ENCODE results near the gene ITGB4. TPM values are rescaled to one million over a fixed set of nuclear protein-coding genes. Genes with fewer than 3 reads are reported as not detected.

ITGB4 gene
- total RNA-seq, 4 donors from 2014 or later: 196 to 323 (median 229) TPM

DNA sequence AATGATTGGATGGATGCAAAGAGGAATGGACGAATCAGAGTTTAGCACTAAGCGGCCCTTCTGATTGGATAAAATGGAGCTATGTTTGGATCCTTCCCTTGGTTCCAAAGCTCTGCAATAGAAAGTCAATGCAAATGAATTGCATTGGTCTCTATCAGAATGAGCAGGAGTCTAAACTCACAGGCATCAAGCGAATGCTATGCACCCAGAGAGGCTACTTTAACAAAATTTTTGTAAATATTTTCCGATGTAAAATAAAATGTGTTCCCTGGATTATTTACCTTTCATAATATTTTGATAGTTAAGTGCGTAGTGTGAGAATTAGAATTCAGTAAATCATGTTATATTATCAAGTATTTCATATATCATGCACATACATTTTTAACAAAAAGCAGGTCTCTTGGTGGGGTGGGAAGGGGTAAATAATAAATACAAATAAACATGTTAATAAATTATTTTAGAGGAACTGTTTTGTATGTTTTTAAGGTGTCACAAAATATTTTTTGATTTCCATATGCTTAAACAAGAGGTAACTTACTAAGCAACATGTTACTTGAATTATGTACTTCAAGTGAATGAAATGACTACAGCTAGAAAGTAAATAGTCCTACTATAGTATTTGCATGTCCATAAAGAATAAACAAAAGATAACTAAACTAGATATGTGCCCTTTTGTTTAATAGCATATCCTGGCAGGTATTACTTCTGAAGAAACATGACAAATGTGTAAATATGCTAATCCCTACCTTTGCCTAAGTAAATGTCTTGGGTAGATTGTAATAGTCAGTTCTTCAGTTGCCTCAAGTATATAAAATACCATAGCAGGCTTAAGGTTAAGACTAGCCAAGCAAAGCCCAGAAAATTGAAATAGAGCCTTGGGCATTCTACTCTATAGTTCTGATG is 59.0 kb downstream of the ITGB4 start:
- WGBS, 2 donors (ENCODE audit: low coverage in 1 of 2): 20 to 21% methylated on average over 5 of the region's 5 CpGs
- DNase-seq: no peak
- Histone ChIP-seq H3K9me3 (no peaks in the 10 kb centered on the region), H3K27ac (peak overlapping the region; percentile 80 to 100 (median 98)), H3K4me1 (peaks cover 13 to 55% (median 38%) of the 10 kb centered on the region in 4 donors), H3K4me3 (no peak overlapping the region), H3K27me3 (no peaks in the 10 kb centered on the region), H3K36me3 (peaks cover 0 to 19% (median 5%) of the 10 kb centered on the region in 4 donors)
- in situ Hi-C loops (cut with MboI; ENCODE audit: low pct_ligation_motif_present in 1 of 4, low pct_unique_long_range_greater_than_20kb in 1 of 4, low sequenced_read_pairs in 3 of 4): no loop called here
- TF ChIP-seq POLR2A (IDR thresholded peaks at IDR 0.05) (no peak), EP300 (IDR thresholded peaks at IDR 0.05; ENCODE audit: low read depth) (no peak), POLR2AphosphoS5 (IDR thresholded peaks at IDR 0.05) (no peak)
- TF ChIP-seq, protein P1, sequence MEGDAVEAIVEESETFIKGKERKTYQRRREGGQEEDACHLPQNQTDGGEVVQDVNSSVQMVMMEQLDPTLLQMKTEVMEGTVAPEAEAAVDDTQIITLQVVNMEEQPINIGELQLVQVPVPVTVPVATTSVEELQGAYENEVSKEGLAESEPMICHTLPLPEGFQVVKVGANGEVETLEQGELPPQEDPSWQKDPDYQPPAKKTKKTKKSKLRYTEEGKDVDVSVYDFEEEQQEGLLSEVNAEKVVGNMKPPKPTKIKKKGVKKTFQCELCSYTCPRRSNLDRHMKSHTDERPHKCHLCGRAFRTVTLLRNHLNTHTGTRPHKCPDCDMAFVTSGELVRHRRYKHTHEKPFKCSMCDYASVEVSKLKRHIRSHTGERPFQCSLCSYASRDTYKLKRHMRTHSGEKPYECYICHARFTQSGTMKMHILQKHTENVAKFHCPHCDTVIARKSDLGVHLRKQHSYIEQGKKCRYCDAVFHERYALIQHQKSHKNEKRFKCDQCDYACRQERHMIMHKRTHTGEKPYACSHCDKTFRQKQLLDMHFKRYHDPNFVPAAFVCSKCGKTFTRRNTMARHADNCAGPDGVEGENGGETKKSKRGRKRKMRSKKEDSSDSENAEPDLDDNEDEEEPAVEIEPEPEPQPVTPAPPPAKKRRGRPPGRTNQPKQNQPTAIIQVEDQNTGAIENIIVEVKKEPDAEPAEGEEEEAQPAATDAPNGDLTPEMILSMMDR (IDR thresholded peaks at IDR 0.05): no peak
- intact Hi-C loops (cut with DNase I; ENCODE audit: low total_unique reads): loop anchor here (10.0 kb wide), 2 partner anchors 75 to 945 kb away; partner anchors contain the start of genes JMJD6, METTL23 and WBP2

DNA sequence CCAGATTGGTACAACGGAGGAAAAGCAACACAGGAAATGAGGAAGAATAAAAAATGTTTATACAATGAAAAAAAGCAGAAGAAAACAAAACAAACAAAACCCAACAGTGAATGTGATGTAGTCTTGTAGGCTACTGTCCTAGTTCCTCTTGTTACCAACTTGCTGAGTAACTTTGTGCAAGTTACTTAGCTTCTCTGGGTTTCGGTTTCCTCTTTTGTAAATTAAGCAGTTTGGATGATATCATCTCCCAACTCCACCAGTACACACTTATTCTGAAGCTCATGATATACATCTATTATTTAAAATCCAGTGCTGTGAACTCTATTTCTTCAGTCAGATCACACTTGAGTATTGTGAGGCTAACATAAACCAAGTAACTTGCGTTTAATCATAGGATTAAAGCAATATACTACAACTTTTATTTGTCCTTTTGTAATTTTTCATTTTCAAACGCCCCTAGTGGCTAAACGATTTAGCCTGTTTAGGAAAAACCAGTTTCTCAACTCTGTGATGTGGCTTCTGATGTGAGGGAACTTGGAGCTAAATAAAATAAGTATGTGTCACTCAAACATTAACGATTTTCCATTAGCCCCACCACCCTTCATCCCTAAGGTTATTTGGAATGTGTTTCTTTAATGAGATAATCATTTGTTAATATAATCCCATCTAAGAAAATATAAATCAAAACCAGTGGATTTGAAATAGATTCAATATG is 62.0 kb downstream of the ITGB4 start:
- Histone ChIP-seq H3K4me1 (peaks cover 25 to 53% (median 32%) of the 10 kb centered on the region in 4 donors), H3K27me3 (no peaks in the 10 kb centered on the region), H3K4me3 (peak overlapping the region in 1 of 4 donors; percentile 14), H3K9me3 (no peaks in the 10 kb centered on the region), H3K27ac (peak overlapping the region; percentile 95 to 100 (median 98)), H3K36me3 (peaks cover 0 to 8% (median 0%) of the 10 kb centered on the region in 4 donors)
- no peak for DNase-seq
- 2 to 3% methylated on average over 6 of the region's 6 CpGs for WGBS, 2 donors (ENCODE audit: low coverage in 1 of 2)
- no peak for TF ChIP-seq POLR2AphosphoS5 (IDR thresholded peaks at IDR 0.05)
- TF ChIP-seq, protein P1 (IDR thresholded peaks at IDR 0.05): peak; percentile 71 to 91 (median 73)
- intact Hi-C loops (cut with DNase I; ENCODE audit: low total_unique reads) (loop anchor here (10.0 kb wide), 2 partner anchors 72 to 942 kb away; partner anchors contain the start of genes JMJD6, METTL23 and WBP2), in situ Hi-C loops (cut with MboI; ENCODE audit: low pct_ligation_motif_present in 1 of 4, low pct_unique_long_range_greater_than_20kb in 1 of 4, low sequenced_read_pairs in 3 of 4) (no loop called here)

DNA sequence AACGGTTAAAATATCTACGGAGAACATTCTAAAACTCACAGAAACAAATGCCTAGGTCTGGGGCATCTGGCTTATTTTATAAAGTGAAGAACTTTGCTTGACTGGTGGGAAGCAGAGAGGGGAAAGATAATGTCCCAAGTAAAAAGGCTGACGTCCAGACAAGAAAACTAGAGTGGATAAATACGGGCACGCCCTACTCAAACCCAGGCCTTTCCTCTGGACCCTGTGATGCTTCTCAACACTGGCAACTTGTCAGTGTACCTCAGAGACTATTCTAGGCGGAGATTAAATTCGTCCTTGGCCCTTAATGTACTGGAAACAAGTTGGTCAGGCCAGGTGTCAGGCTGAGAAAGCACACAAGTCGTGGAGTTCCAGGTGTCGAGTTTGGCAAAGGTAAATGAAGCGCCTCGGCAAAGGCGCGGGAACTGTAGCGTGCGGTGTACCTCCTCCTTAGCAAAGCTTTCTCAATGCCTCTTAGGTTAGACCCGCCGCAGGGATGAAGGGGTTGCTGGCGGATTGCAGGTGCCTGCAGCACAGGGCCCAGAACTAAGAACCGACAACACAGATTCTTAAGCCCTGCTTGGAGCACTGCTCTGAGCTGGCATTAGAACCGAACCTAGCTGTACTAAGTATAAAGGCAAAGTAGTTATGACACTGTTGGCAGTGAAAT is 62.7 kb downstream of the ITGB4 start:
- intact Hi-C loops (cut with DNase I; ENCODE audit: low total_unique reads) (loop anchor here (10.0 kb wide), 2 partner anchors 71 to 941 kb away; partner anchors contain the start of genes JMJD6, METTL23 and WBP2), in situ Hi-C loops (cut with MboI; ENCODE audit: low pct_ligation_motif_present in 1 of 4, low pct_unique_long_range_greater_than_20kb in 1 of 4, low sequenced_read_pairs in 3 of 4) (no loop called here)
- H3K27me3 ChIP-seq: no peaks in the 10 kb centered on the region
- H3K36me3 ChIP-seq: peaks cover 0 to 1% (median 0%) of the 10 kb centered on the region in 4 donors
- TF ChIP-seq, protein P1 (IDR thresholded peaks at IDR 0.05): no peak
- TF ChIP-seq POLR2A (IDR thresholded peaks at IDR 0.05): no peak
- TF ChIP-seq EP300 (IDR thresholded peaks at IDR 0.05; ENCODE audit: low read depth): no peak
- TF ChIP-seq POLR2AphosphoS5 (IDR thresholded peaks at IDR 0.05): no peak
- H3K27ac ChIP-seq: peak overlapping the region; percentile 95 to 100 (median 98)
- H3K4me3 ChIP-seq: peak overlapping the region in 3 of 4 donors; percentile 67 to 84 (median 67)
- no peaks in the 10 kb centered on the region for H3K9me3 ChIP-seq
- DNase-seq: peak; percentile 44
- H3K4me1 ChIP-seq: peaks cover 25 to 52% (median 31%) of the 10 kb centered on the region in 4 donors
- 58 to 68% methylated on average over 17 to 20 of the region's 20 CpGs for WGBS, 2 donors (ENCODE audit: low coverage in 1 of 2)

Measured in transverse colon (tissue), 4 donors.